Measurements from ENCODE around the gene GSE1.

GSE1 gene

DNA sequence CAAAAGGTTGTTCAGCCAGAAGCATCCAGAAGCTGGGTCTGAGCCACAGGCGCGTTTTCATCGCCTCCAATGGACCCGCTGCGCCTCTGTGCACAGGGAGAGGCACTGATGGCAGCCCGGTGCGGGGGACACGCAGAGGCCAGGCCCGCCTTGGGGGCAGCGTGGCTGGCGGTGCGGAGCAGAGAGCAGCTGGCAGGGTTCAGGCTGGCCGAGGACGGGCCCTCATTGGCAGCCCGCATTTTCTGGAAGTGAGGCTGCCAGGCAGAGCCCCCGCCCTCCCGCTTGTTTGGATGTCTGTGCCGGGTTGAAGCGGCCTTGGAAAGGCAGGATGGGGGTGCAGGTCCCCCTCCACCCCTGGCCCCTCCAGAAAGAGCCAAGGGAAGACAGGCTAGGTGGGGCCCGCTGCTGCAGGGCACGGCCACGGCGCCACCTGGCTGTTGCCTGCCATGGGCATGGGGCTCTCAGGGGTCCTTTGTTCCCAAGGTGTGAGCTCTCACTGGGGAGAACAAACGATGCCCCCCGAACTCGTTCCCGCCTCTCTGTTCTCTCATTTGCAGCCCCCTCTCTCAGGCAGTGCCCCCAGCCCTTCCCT is 18.8 kb downstream of the GSE1 start:
- DNase-seq (ENCODE audit: low read depth in 1 of 2, low spot score in 1 of 2): no peak

DNA sequence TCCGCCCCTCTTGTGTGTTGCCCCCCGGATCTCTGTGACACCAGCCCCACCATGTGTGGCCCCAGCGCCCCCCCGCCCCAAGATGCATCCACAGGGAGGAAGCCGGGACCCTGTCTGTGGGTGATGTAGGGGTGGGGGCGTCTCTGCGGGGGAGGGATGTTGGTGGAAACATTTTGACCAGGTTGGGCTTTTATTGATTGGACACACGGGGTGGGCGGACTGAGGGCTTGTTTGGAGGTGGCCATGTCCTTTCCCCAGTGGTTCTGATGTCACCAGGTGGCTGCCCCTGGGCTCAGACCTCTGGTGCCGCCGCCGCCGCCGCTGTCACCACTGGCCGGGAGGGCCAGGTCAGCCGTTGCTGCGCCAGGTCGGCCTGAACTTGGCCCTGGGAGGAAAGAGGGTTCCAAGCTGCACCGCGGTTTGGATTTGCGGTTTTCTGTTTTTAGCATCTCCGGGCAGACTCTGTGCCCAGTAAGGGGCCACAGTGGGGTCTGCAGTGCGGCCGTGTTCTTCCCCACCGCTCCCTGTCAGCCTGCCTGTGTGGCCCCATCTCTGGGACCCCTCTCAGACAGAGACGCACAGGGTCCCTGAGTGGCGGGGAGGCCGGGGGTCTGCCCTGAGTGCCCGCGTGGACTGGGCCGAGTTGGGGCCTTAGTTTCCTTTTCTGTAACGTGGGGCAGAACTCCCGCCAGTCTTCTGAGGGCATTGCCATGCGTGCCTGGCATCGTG is 19.8 kb downstream of the GSE1 start:
- no peak for DNase-seq (ENCODE audit: low read depth in 1 of 2, low spot score in 1 of 2)

DNA sequence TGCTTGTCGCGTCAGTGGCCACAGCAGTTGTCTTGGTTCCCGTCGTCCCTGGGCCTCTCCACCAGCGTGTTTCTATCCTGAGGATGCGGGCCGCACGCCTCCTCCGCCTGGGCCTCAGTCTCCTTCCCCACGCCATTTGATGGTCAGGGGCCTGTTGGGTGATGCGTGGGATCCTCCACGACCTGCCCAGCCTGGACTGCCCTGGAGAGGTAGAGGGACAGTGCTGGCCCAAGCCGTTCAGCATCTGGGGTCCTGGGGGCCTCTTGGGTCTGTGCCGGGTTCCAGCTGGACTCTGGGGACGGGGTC is 20.3 kb downstream of the GSE1 start:
- DNase-seq (ENCODE audit: low read depth in 1 of 2, low spot score in 1 of 2): no peak

DNA sequence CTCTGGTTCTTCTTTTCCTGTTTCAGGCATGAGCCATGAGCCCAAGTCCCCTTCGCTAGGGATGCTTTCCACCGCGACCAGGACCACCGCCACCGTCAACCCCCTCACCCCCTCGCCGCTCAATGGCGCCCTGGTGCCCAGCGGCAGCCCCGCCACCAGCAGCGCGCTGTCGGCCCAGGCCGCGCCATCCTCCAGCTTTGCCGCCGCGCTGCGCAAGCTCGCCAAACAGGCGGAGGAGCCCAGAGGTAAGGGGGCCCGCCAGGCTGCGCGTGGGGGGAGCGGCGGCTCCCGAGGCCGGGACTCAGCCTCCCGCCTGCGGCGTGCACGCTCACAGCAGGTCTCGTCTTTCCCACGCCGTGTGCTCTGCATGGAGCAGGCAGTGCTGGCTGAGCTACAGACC is 20.8 kb downstream of the GSE1 start:
- DNase-seq (ENCODE audit: low read depth in 1 of 2, low spot score in 1 of 2): no peak

- no peak for DNase-seq (ENCODE audit: low read depth in 1 of 2, low spot score in 1 of 2)
These were observed 21.8 kb downstream of the GSE1 start for GRCh38 chr16:85634747-85635544.

GRCh38 chr16:85635545-85636140 is 22.5 kb downstream of the GSE1 start:
- DNase-seq (ENCODE audit: low read depth in 1 of 2, low spot score in 1 of 2): no peak

GRCh38 chr16:85636234-85636812 is 23.2 kb downstream of the GSE1 start:
- no peak for DNase-seq (ENCODE audit: low read depth in 1 of 2, low spot score in 1 of 2)

DNA sequence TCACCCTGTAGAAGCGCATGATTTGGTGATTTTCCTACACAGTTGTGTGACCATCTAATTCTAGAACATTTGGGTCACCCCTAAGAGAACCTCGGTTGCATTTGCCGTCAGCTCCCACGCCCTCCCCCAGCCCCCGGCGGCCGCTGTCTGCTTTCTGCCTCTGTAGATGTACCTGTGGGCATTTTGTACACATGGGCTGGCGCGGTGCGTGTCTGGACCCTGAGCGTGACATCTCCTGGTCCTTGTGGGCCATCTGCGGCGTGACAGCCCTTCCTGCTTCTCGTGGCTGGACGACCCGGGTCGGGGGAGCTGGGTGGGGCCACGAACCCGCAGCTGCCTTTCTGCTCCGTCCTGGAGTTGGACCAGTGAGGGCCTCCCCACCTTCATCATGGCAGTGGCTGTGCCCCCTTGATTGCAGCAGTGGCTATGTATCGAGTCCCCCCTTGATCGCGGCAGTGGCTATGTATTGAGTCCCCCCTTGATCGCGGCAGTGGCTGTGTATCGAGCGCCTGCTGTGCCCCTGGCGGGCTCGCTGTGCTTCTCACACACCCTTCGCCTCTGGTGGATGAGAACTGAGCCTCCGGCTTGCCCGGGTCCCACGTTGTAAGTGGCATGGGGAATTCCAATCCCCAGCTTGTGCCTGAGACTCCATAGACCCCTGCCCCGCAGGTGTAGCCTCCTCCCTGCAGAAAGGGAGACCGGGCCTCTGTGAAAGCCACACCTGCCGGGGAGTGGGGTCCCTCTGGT is 24.1 kb downstream of the GSE1 start:
- no peak for DNase-seq (ENCODE audit: low read depth in 1 of 2, low spot score in 1 of 2)

GRCh38 chr16:85637808-85638647 is 24.9 kb downstream of the GSE1 start:
- no peak for DNase-seq (ENCODE audit: low read depth in 1 of 2, low spot score in 1 of 2)

- DNase-seq (ENCODE audit: low read depth in 1 of 2, low spot score in 1 of 2): no peak
These were observed 25.7 kb downstream of the GSE1 start for GRCh38 chr16:85638695-85639409.

- no peak for DNase-seq (ENCODE audit: low read depth in 1 of 2, low spot score in 1 of 2)
These were observed 26.6 kb downstream of the GSE1 start for GRCh38 chr16:85639529-85640253.

DNA sequence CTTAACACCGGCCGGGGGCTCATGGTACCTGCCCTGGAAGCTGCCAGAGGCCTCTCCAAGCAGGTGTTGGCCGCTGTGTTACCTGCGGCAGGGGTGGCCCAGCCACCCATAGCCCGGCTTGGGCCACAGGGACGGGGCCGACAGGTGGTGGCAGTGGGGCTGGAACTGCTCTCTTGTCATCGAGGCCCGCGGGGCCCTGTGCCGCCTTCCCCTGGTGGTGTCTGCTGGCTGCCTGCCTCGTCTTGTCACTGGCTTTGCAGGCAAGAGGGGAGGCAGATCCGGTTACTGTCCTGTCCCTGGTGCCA is 27.1 kb downstream of the GSE1 start:
- DNase-seq (ENCODE audit: low read depth in 1 of 2, low spot score in 1 of 2): no peak

GRCh38 chr16:85640585-85640984 is 27.5 kb downstream of the GSE1 start:
- no peak for DNase-seq (ENCODE audit: low read depth in 1 of 2, low spot score in 1 of 2)

DNA sequence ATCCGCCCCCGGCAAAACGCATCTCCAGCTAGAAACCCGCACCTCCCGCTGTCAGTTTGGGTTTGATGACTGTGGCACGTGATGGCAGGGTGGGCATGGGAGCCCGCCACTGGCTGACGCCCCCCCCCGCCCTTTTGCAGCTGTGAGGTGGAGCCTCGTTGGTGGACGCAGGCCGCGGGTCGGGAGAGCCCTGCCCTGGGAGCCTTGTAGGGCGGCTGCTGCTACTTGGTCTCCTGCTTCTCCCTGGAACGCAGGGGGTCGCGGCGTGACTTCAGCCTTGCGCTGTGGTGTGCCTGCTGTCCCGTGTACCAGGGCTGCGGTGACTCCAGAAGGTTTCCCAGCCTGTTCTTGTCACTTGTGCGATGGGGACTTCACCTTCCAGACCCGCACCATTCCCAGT is 28.2 kb downstream of the GSE1 start:
- no peak for DNase-seq (ENCODE audit: low read depth in 1 of 2, low spot score in 1 of 2)

DNA sequence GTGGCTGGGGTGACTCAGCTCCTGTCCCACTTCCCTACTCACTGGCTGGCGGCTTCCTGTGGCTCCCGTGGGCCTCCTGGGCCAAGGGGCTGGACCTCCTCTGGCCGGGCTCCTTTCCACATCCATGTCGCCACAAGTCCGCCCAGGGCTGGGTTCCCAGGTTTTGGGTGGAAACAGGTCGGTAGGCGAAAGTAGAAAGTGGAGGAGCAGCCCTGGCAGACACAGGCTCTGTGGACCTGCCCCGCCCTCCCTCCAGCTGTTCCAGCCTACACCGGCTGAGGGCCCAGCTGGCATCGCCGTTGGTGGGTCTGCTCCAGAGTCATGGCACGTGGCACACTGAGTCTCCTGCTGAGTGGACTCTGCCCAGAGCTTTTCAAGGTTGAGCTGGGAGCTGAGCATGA is 28.7 kb downstream of the GSE1 start:
- DNase-seq (ENCODE audit: low read depth in 1 of 2, low spot score in 1 of 2): no peak

GRCh38 chr16:85642762-85643358 is 29.7 kb downstream of the GSE1 start:
- DNase-seq (ENCODE audit: low read depth in 1 of 2, low spot score in 1 of 2): no peak

- DNase-seq (ENCODE audit: low read depth in 1 of 2, low spot score in 1 of 2): no peak
These were observed 30.5 kb downstream of the GSE1 start for GRCh38 chr16:85643631-85644030.

DNA sequence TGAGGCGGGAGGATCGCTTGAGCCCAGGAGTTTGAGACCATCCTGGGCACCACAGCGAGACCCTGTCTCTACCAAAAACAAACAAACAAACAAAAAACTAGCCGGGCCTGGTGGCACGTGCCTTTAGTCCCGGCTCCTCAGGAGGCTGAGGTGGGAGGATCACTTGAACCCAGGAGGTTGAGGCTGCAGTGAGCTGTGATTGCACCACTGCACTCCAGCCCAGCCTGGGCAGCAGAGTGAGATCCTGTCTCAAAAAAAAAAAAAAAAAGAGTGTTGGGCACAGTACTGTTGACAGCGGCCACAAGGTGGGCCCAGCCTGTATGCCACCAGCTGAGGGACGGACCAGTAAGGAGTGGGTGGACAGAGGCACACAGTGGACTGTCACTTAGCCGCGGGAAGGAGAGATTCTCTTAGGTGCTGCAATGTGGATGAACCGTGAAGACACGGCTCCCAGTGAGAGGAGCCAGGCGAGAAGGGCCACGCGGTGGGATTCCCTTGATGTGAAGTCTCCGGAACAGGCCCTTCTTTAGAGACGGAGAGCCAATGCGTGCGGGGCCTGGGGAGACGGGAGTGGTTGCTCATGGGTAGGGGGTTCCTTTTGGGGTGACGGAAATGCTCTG is 31.1 kb downstream of the GSE1 start:
- DNase-seq (ENCODE audit: low read depth in 1 of 2, low spot score in 1 of 2): no peak

Measured in activated CD4-positive, alpha-beta T cell treated with anti-CD3 and anti-CD28 coated beads, Interleukin-2, amount 50 U/mL, for 24 hours (primary cell).